Right ventricle myocardium superior (tissue), 1 donor: ENCODE measurements around the gene TASP1. TPM values are rescaled to one million over a fixed set of nuclear protein-coding genes. Genes with fewer than 3 reads are reported as not detected.

Experiments used
- ATAC-seq: fragments of 200-7000 bp; cut with Tn5 transposase; one replicate; pipeline ENCODE4 v1.9.1; 2020; ENCODE audit warnings: mild to moderate bottlenecking; ENCODE audit not compliant: poor library complexity
- DNase-seq: peaks from one replicate; pipeline ENCODE4 v3.0.0-alpha.2; 2020
- intact Hi-C: fragments of 100-400 bp; cut with DNase I; formaldehyde crosslinking; loops from one replicate; pipeline ENCODE4 v1.11.2; 2022
- total RNA-seq: library from RNA; stranded (reverse); fragmentation: NEBNext Ultra II Directional; extraction: Animal tissue kit (Norgen Biotek cat#: 25700); gene quantifications from one replicate; pipeline ENCODE4 v1.2.1, GENCODE V29; 2021
- donor health status: DM: no; HTN: yes; CAD: no; lungs with severe emphysema.

Gene TASP1
- total RNA-seq, 1 donor from 2014 or later: 4.7 TPM

- DNase-seq: no peak
- intact Hi-C loops: no loop called here
- no peak for ATAC-seq
Measured at GRCh38 chr20:13464702-13465101, 174.0 kb downstream of the TASP1 start.

- DNase-seq (no peak), ATAC-seq (no peak)
- intact Hi-C loops: no loop called here
Measured at GRCh38 chr20:13461849-13462458, 176.8 kb downstream of the TASP1 start.

GRCh38 chr20:13458860-13459451, 179.8 kb downstream of the TASP1 start:
- intact Hi-C loops: no loop called here

GRCh38 chr20:13457487-13457886, 181.2 kb downstream of the TASP1 start:
- no peak for ATAC-seq
- intact Hi-C loops: no loop called here

More at GRCh38 chr20:13458860-13459451, 179.8 kb downstream of the TASP1 start:
- no peak for DNase-seq
- ATAC-seq: no peak

GRCh38 chr20:13455713-13456112, 183.0 kb downstream of the TASP1 start:
- DNase-seq (no peak), ATAC-seq (no peak)
- intact Hi-C loops: no loop called here

More at GRCh38 chr20:13457487-13457886, 181.2 kb downstream of the TASP1 start:
- DNase-seq: no peak

- intact Hi-C loops: no loop called here
- DNase-seq (no peak), ATAC-seq (no peak)
Measured at GRCh38 chr20:13453367-13453766, 185.4 kb downstream of the TASP1 start.

- ATAC-seq (no peak), DNase-seq (no peak)
- intact Hi-C loops: no loop called here
Measured at GRCh38 chr20:13452470-13453124, 186.1 kb downstream of the TASP1 start.

- ATAC-seq: no peak
- intact Hi-C loops: no loop called here
- DNase-seq: no peak
Measured at GRCh38 chr20:13449868-13450434, 188.8 kb downstream of the TASP1 start.

GRCh38 chr20:13447385-13448180, 191.1 kb downstream of the TASP1 start:
- intact Hi-C loops: no loop called here

GRCh38 chr20:13443690-13444089, 195.0 kb downstream of the TASP1 start:
- intact Hi-C loops: no loop called here
- DNase-seq: no peak

More at GRCh38 chr20:13447385-13448180, 191.1 kb downstream of the TASP1 start:
- no peak for DNase-seq
- ATAC-seq: no peak

GRCh38 chr20:13442986-13443385, 195.7 kb downstream of the TASP1 start:
- no peak for DNase-seq
- intact Hi-C loops: no loop called here
- no peak for ATAC-seq

More at GRCh38 chr20:13443690-13444089, 195.0 kb downstream of the TASP1 start:
- ATAC-seq: no peak

GRCh38 chr20:13441388-13441787, 197.3 kb downstream of the TASP1 start:
- intact Hi-C loops: no loop called here
- no peak for ATAC-seq

GRCh38 chr20:13436530-13436929, 202.2 kb downstream of the TASP1 start:
- no peak for ATAC-seq
- no peak for DNase-seq
- intact Hi-C loops: no loop called here

More at GRCh38 chr20:13441388-13441787, 197.3 kb downstream of the TASP1 start:
- no peak for DNase-seq

GRCh38 chr20:13432126-13432525, 206.6 kb downstream of the TASP1 start:
- intact Hi-C loops: no loop called here
- no peak for ATAC-seq
- DNase-seq: no peak

GRCh38 chr20:13430346-13431002, 208.3 kb downstream of the TASP1 start:
- intact Hi-C loops: no loop called here
- ATAC-seq: no peak
- DNase-seq: no peak

- no peak for ATAC-seq
- intact Hi-C loops: no loop called here
- no peak for DNase-seq
Measured at GRCh38 chr20:13428684-13429083, 210.0 kb downstream of the TASP1 start.

GRCh38 chr20:13426870-13427269, 211.9 kb downstream of the TASP1 start:
- DNase-seq: no peak
- no peak for ATAC-seq
- intact Hi-C loops: no loop called here

- intact Hi-C loops: no loop called here
- DNase-seq (no peak), ATAC-seq (no peak)
Measured at GRCh38 chr20:13425381-13426135, 213.2 kb downstream of the TASP1 start.
